Type B pancreatic cell (in vitro differentiated cells): ENCODE results near the gene IL17RA. TPM values are rescaled to one million over a fixed set of nuclear protein-coding genes. Genes with fewer than 3 reads are reported as not detected.

Experiments used
- DNase-seq: peaks from one replicate; pipeline ENCODE4 v3.0.0; 2021; ENCODE audit warnings: mixed read lengths; ENCODE audit not compliant: unreplicated experiment; ENCODE audit errors: extremely low spot score
- H3K27ac Mint-ChIP-seq: 2 replicates; pipeline ENCODE4 v1.8.0; 2021; ENCODE audit warnings: mild to moderate bottlenecking, mixed read lengths
- H3K27me3 Mint-ChIP-seq: 2 replicates; pipeline ENCODE4 v1.8.0; 2021; ENCODE audit warnings: mixed read lengths
- H3K36me3 Mint-ChIP-seq: 2 replicates; pipeline ENCODE4 v1.8.0; 2021; ENCODE audit warnings: mixed read lengths
- H3K4me1 Mint-ChIP-seq: one replicate; pipeline ENCODE4 v1.8.0; 2021; ENCODE audit warnings: mixed read lengths; ENCODE audit not compliant: unreplicated experiment
- H3K4me3 Mint-ChIP-seq: 2 replicates; pipeline ENCODE4 v1.8.0; 2021; ENCODE audit warnings: mild to moderate bottlenecking, mixed read lengths
- H3K9me3 Mint-ChIP-seq: 2 replicates; pipeline ENCODE4 v1.8.0; 2021; ENCODE audit warnings: mixed read lengths
- CTCF ChIP-seq: fragments of 200-600 bp; sonication (generic); conservative IDR thresholded peaks from 2 replicates; pipeline ENCODE4 v1.5.0; 2021; ENCODE audit warnings: antibody characterized with exemption, mild to moderate bottlenecking
- total RNA-seq: library from RNA; stranded (reverse); gene quantifications from 2 replicates; pipeline ENCODE4 v1.2.1, GENCODE V29; 2021; ENCODE audit warnings: low replicate concordance

Gene IL17RA
- total RNA-seq, 1 donor from 2014 or later: 8.0 TPM

GRCh38 chr22:17138513-17138912 is 53.7 kb downstream of the IL17RA start:
- H3K27me3 Mint-ChIP-seq: no peaks in the 10 kb centered on the region
- H3K4me3 Mint-ChIP-seq: no peak overlapping the region
- H3K9me3 Mint-ChIP-seq: no peaks in the 10 kb centered on the region
- no peaks in the 10 kb centered on the region for H3K4me1 Mint-ChIP-seq
- peak overlapping the region; percentile 7 for H3K27ac Mint-ChIP-seq
- TF ChIP-seq CTCF: no peak
- peaks cover 10% of the 10 kb centered on the region for H3K36me3 Mint-ChIP-seq
- no peak for DNase-seq

- no peak for DNase-seq
- Mint-ChIP-seq H3K4me3 (no peak overlapping the region), H3K36me3 (peaks cover 8% of the 10 kb centered on the region), H3K27me3 (no peaks in the 10 kb centered on the region), H3K4me1 (no peaks in the 10 kb centered on the region), H3K9me3 (no peaks in the 10 kb centered on the region), H3K27ac (no peak overlapping the region)
- no peak for TF ChIP-seq CTCF
Observed at GRCh38 chr22:17140022-17140421, 55.2 kb downstream of the IL17RA start.

- H3K27me3 Mint-ChIP-seq: no peaks in the 10 kb centered on the region
- H3K4me3 Mint-ChIP-seq: no peak overlapping the region
- no peak for DNase-seq
- no peaks in the 10 kb centered on the region for H3K9me3 Mint-ChIP-seq
- no peak overlapping the region for H3K27ac Mint-ChIP-seq
- H3K36me3 Mint-ChIP-seq: peaks cover 8% of the 10 kb centered on the region
- no peaks in the 10 kb centered on the region for H3K4me1 Mint-ChIP-seq
- no peak for TF ChIP-seq CTCF
Observed at GRCh38 chr22:17140826-17141766, 56.3 kb downstream of the IL17RA start.

- TF ChIP-seq CTCF: no peak
- DNase-seq: no peak
- peaks cover 13% of the 10 kb centered on the region for H3K36me3 Mint-ChIP-seq
- no peak overlapping the region for H3K27ac Mint-ChIP-seq
- no peaks in the 10 kb centered on the region for H3K9me3 Mint-ChIP-seq
- no peaks in the 10 kb centered on the region for H3K4me1 Mint-ChIP-seq
- no peaks in the 10 kb centered on the region for H3K27me3 Mint-ChIP-seq
- no peak overlapping the region for H3K4me3 Mint-ChIP-seq
Observed at GRCh38 chr22:17143101-17143500, 58.3 kb downstream of the IL17RA start.

- peaks cover 10% of the 10 kb centered on the region for H3K36me3 Mint-ChIP-seq
- H3K9me3 Mint-ChIP-seq: no peaks in the 10 kb centered on the region
- no peak overlapping the region for H3K4me3 Mint-ChIP-seq
- DNase-seq: no peak
- no peak for TF ChIP-seq CTCF
- no peaks in the 10 kb centered on the region for H3K27me3 Mint-ChIP-seq
- H3K4me1 Mint-ChIP-seq: no peaks in the 10 kb centered on the region
- no peak overlapping the region for H3K27ac Mint-ChIP-seq
Observed at GRCh38 chr22:17143826-17144225, 59.0 kb downstream of the IL17RA start.
